Myocyte (in vitro differentiated cells): ENCODE results near the gene SDK2. TPM values are rescaled to one million over a fixed set of nuclear protein-coding genes. Genes with fewer than 3 reads are reported as not detected.

Experiments
- DNase-seq: peaks from one replicate; pipeline ENCODE4 v3.0.0-alpha.2; 2012; ENCODE audit warnings: low read depth
- polyA plus RNA-seq: library from polyadenylated mRNA; unstranded; fragments of >200 nt; gene quantifications from one replicate; pipeline ENCODE4 v1.2.1, GENCODE V29; 2012; ENCODE audit warnings: missing spikeins
- total RNA-seq: library from RNA; depleted of rRNA; stranded (reverse); fragments of >200 nt; gene quantifications from 2 replicates; pipeline ENCODE4 v1.2.3, GENCODE V29; 2014

SDK2 gene, protein sequence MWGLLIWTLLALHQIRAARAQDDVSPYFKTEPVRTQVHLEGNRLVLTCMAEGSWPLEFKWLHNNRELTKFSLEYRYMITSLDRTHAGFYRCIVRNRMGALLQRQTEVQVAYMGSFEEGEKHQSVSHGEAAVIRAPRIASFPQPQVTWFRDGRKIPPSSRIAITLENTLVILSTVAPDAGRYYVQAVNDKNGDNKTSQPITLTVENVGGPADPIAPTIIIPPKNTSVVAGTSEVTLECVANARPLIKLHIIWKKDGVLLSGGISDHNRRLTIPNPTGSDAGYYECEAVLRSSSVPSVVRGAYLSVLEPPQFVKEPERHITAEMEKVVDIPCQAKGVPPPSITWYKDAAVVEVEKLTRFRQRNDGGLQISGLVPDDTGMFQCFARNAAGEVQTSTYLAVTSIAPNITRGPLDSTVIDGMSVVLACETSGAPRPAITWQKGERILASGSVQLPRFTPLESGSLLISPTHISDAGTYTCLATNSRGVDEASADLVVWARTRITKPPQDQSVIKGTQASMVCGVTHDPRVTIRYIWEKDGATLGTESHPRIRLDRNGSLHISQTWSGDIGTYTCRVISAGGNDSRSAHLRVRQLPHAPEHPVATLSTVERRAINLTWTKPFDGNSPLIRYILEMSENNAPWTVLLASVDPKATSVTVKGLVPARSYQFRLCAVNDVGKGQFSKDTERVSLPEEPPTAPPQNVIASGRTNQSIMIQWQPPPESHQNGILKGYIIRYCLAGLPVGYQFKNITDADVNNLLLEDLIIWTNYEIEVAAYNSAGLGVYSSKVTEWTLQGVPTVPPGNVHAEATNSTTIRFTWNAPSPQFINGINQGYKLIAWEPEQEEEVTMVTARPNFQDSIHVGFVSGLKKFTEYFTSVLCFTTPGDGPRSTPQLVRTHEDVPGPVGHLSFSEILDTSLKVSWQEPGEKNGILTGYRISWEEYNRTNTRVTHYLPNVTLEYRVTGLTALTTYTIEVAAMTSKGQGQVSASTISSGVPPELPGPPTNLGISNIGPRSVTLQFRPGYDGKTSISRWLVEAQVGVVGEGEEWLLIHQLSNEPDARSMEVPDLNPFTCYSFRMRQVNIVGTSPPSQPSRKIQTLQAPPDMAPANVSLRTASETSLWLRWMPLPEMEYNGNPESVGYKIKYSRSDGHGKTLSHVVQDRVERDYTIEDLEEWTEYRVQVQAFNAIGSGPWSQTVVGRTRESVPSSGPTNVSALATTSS (N-terminal part only)
- total RNA-seq = not detected in 2 replicates
- not detected for polyA plus RNA-seq

DNA sequence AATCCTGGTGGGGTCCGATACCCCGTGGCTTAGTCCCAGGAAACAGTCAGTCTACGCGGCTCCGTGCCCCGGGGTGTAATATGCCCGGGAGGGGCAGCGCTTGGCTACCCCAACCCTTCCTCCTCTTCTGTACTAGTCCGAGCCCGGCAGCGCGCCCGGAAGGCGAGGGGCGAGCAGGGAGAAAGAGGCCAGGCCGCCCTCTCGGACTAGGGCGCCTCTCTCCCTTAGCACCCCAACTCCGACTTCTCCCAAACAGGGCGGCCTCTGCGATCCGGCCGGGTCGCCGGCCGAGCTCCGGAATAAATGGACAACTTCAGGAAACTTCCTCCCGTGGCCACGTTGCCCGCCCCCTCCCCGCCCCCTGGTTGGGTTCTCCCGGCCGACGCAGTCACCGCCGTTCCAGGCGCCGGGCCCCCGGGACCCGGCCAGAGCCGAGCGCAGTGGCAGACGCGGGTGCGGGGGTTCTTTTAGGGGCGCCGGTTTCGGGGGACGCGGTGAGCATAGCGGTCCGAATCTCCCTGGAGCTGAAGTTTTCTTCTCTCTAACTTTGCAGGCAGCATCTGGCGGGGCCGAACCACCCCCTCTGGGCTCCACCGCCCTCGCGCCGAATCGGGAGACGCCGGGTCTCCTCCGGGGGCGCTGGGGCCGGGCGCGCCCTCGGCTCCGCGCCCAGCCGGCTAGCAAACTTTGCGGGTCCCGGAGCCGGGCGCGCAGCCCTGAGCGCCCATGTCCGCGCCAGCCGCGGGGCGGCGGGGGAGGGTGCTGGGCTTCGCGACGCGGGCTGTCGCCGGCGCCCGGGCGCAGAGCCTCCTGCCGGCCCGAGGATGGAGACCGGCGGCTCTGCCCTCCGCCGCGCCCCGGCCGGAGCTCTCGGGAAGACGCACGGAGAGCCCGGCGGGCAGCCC lies at the start of gene SDK2:
Gene SDK2 (minus strand): TSS at position 301 of the 905 bp plus-strand sequence. CDS start 357 bp downstream, outside the sequence.
- no peak for DNase-seq

DNA sequence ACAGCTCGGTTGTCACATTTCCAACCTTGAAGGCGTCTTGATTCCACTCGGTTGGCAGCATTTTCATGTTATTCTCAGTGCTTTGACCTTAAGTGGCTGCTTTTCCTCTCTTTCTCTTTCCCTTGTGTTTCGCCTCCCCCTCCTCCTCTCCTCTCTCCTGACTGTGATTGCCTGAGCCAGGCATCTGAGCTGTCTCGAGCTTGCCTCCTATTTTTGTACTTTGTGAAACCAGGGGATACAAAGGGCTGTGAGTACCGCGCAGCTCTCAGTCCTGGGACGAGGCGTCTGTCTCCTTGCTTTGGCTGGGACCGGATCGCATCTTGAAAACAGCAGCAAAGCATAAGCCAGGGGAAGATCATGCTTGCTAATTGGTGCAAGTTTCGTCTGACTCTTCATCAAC lies 48.8 kb upstream of the SDK2 start:
- no peak for DNase-seq

DNA sequence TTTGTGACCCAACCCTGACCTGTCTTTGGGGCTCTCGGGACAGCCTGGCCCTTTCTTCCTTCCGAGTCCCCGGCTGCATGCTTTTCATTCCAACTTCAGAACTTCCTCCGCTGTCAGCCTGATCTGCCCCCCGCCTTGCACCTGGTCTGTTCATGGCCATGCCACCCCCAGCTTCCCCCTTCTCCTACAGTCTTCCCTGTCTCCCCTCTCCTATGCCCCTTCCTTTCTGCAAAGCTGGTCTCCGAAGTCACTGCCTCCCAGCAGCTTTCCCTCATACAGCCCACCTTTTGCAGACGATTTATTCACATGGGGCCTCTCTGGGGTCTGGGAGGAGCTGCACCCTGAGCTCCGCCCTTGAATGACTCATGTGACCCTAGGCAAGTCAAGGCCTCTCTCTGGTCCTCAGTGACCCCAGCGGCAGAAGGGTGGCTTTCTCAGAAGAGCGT lies 47.1 kb upstream of the SDK2 start:
- no peak for DNase-seq

DNA sequence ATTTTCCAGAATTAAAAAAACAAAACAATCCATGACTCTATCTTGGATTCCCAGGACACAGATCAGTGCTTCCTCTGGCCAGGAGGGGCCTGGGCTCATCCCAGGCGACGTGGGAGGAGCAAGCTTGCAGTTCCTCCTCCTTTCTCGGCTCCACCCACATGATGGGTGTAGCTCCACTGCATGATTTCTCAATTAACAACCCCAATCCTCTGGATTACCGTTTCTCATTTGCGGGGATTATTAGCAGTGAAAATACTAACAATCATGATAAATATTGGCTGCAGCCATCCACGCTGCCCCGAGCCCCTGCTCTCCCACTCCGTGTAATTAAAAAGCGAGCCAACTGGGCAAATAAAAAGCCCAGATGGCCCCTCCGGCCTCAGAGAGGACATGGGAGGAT lies 46.4 kb upstream of the SDK2 start:
- no peak for DNase-seq

DNA sequence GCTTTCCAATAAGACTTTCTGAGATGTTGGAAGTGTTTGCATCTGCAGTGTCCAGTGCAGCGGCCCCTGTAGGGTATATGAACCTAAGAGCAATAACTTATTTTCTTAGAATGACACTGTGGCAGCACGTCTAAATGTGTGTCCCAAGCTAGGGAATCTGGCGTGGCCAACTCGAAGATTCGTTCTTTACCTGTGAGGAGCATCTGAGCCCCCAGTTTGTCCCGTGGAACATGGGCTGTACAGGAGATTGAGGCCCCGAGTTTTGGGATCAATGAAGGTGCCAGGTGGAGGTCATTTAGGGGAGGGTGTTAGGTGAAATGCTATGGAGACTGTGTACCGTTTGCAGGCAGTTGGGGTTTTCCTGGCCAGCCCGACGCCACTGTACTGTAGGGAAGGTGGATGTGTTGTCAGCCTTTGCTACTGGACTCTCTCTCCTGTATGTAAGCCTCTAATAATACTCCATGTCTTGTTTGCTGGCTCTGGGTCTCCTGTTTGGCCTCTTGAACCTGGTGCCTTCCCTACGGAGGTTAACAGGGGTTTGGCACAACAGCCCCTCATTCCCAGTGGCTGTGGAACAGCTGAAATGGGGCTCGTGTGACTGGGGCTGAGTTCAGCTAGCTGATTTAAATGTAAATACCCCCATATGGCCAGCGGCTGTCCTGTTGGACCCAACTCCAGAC lies 45.5 kb upstream of the SDK2 start:
- DNase-seq = no peak

DNA sequence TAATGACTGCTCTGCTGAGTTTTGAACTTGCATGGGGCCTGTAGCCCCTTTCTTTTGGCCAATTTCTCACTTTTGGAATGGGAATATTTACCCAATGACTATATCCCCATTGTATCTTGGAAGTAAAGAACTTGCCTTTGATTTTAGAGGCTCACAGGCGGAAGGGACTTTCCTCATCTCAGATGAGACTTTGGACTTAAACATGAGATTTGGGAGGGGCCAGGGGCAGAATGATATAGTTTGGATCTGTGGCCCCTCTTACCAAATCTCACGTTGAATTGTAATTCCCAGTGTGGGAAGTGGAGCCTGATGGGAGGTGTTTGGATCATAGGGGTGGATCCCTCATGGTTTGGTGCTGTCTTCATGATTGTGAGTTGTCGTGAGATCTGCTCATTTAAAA lies 42.7 kb upstream of the SDK2 start:
- DNase-seq = no peak

DNA sequence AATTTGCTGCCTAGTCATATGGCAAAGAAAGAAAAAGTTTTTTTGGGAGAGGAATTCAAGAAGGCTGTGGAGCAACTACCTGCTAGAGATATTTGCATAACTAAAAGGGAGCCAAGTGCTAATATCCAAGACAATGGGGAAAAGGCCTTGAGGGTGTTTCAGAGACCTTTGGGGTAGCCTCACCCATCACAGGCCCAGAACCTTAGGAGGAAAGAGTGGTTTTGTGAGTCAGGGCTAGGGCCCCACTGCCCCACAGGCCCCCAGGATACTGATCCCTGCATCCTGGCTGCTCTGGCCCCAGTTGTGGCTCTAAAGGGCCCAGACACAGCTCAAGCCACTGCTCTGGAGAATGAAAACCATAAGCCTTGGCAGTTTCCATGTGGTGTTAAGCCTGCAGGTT lies 41.9 kb upstream of the SDK2 start:
- DNase-seq = no peak

DNA sequence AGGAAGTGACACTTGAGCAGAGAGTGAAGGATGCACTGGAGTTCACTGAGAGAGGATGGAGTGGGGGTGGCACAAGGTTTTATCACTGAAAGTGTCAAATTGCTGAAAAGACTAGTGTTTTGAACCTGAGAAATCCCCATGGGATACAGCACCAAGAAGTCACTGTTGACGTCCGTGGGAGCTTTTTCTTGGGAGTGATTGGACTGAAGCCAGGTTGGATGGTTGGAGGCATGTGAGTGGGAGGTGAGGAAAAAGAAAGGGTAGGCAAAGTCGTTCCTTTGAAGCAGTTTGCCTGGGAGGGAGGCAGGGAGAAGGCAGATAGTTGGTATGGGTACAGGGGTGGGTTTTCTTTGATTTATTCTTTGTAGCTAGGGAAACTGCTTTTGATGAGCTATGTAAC lies 39.9 kb upstream of the SDK2 start:
- DNase-seq = no peak

DNA sequence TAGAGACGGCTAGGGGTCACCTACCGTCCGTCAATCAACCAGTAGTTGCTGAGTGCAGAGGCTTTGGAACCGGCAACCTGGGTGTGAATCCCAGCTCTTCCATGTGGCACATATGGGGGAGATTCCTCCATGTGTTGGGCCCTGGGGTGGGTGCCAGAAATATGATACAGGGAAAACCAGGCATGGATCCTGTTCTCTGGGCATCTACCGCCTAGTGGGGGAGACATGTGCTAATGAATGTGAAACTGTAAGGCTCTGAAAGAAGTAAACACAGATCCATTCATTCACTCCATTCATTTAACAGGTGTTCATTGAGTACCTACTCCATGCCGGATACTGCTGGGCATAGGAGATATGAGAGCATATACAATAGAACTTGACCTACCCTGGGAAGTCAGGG lies 39.5 kb upstream of the SDK2 start:
- no peak for DNase-seq

DNA sequence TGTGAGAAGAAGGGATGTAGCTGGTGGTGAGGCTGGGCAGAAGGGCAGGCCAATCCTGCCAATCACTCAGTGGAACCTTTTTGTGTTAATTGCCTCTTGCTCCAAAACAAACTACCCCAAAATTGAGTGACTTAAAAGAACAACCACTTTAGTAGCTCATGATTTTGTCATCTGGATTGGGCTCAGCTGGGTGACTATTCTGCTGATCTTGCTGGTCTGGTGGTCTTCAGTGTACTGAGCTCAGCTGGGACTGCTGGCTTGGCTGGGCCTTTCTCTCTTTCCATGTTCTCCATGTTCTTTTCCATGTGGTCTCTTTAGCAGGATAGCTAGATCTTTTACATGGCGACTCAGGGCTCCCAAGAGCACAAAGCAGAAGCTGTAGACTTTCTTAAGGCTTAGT lies 37.7 kb upstream of the SDK2 start:
- no peak for DNase-seq

DNA sequence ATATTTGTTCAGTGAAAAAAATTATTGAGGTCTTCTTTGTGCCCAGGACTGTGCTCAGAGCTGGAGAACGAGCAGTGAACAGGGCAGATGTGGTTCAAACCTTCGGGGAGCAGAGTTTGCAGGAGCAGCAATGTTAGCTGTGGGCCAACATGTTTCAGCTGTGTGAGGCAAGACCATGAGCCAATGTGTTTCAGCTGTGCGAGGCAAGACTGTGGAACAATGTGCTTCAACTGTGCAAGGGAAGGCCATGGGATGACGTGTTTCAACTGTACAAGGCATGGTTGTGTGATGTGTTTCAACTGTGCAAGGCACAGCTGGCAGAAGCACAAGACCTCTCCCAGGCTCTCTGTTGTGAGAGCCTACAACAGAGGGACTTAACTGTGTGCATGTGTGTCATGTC lies 35.2 kb upstream of the SDK2 start:
- no peak for DNase-seq

DNA sequence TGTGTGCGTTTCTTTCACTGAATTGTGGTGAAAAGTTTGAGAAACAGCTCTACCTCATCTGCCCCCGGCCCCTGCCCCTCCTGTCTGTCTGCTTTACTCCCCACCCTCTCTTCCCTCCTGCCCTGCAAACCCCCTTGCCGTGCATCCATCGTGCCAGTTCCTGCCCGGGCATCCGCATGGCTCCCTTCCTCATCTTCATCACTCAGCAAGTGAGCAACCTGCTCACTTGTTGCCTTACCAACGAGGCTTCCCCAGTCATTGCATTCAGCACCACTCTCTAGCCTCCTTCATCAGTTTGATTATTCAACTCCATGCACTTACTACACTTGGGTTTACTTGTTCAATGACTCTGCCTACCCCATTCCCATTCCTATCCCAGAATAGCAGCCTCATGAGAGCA lies 34.8 kb upstream of the SDK2 start:
- DNase-seq = no peak

DNA sequence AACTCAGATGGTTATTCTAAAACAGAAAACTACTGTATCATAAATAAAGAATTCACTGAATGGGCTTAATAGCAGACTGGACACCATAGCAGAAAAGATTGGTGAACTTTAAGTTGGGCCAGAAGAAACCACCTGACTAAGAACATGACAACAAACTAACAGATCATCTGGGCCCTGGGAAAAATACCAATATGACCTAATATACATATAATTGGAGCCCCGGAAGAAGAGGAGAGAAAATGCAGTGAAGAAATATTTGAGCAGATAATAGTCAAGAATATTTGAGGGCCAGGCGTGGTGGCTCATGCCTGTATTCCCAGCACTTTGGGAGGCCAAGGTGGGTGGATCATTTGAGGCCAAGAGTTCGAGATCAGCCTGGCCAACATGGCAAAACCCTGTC lies 25.5 kb upstream of the SDK2 start:
- DNase-seq = no peak

DNA sequence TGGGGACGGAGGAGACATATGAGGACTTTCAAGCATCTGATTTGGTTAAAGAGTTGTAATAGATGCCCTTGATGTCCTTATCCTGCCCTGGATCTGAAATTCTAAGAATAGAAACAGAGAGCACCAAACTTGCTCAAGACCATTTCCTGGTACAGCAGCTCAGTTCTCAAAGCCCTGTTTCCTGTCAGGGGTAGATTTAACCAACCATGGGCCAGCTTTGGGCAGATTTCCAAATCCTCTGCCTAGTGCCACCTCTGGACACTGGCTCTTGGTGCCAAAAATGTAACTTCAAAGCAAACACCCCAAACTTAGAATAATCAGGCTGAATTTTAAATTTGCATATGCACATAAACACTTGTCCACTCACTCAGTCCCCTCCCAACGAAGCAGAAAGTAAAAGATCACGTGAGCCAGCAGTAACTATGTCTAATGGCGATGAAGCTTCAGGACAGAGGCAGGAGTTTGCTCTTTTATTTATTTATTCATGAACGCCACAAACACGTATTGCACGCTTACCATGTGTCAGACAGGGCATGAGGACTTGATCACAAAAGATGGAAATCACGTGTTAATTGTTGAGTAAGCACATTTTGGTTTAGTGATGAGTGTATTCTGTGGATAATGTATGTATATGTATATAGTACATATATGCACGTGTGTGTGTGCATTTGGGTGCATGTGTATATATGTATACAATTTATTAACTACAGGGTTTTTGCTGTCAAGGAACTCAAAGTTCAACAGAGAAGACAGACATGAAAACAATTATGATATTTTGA lies 23.1 kb upstream of the SDK2 start:
- DNase-seq = no peak

DNA sequence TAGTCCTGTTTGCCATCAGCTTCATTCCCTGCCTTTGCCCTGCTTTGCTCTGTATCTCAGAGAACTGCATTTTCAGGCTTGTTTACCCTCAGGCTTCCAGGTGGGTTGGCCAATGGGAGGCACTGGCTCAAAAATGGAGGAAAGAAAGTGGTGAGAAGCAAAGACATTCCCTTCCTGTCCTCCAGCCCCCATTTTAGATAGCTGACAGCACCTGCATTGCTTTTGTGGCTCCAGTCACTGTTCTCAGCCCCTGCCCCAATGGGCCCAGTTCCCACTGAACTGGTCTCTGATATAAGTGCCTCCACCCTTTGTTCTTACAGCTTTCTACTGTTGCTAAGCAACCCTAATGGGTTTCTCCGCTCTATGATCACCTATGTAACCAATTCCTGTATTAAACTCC lies 19.4 kb upstream of the SDK2 start:
- no peak for DNase-seq

DNA sequence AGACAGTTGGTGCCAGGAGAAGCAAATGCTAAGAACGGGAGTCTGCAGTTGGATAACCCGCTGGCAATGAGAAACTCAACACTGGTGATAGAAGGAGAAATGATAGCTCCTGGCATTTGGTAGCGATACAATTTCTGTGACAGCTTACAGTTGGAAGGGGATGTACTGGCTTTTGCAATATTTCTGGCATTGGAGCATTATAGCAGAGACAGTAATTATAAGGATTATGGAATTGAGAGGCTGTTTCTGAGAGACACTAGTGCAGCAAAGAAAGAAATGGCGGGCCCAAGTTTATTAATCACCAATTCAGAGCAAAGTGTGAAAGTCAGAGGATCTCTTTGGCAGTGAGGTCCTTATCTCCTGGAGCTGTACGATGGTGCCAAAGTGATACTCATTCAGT lies 16.1 kb upstream of the SDK2 start:
- DNase-seq = no peak

DNA sequence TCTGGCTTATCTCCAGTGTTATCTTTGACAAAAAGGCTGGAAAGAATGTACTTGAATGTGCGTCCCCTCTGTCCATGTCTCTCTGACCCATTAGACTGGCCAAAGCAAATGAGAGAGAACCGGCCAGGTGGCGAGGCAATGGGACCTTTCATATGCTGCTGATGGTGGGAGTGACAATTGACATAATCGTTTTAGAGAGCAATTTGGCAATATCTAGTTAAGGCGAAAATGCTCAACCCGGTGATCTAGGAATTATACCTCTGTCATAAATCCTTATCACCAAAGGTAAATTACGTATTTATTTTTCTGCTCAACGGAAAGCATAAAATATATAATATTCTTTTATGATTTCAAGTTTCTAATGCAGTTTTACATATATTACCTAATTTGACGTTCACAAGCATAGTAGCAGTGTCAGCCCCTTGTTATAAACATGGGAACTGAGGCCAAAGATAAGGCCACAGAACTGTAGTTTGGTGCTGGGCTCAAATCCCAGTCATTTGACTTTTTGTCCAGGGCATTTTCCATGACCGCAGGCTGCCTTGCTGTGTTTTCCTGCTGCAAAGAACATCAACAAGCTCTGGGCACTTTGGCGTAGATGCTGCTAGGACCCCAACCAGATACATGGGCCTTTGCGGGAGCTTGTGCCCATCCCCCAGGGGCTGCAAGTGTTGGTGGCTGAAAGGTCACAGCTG lies 14.7 kb upstream of the SDK2 start:
- DNase-seq = no peak

DNA sequence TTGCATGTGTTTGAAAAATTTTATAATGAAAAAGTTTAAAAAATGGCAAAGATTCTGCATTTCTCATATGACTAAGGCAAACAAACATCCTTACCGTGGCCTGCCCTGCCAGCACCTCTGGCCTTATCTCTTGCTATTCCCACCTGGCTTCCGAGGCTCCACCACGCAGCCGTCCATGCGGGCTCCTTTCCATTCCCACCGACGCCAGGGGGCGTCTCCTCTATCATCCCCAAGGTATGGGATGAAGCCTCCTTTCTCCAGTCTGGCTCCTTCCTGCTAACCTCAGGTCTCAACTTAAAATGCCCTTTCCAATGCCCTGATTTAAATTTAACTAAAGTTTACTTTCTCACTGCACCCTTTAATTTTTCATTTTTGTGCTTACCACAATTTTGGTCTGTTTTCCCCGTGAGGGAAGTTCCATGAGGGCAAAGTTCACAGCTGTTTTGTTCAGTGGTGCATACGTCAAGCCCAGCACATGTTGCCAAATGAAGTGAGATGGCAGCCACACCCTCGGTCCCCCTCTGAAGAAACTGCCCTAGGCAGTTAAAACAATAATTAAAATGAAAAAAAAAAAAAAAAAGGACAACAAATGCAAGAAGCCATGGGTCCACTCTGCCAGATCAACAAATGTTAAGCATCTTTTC lies 13.3 kb upstream of the SDK2 start:
- DNase-seq = no peak
